Purkinje cell (primary cell): ENCODE results near the gene MAN1A2. TPM values are rescaled to one million over a fixed set of nuclear protein-coding genes. Genes with fewer than 3 reads are reported as not detected.

Experiments used
- polyA plus RNA-seq: library from polyadenylated mRNA; unstranded; fragments of >200 nt; fragmentation: Nextera tagmentation; gene quantifications from 2 replicates; pipeline ENCODE4 v1.2.1, GENCODE V29; 2014

Gene MAN1A2
- 32.1 and 33.8 TPM in 2 replicates for polyA plus RNA-seq

DNA sequence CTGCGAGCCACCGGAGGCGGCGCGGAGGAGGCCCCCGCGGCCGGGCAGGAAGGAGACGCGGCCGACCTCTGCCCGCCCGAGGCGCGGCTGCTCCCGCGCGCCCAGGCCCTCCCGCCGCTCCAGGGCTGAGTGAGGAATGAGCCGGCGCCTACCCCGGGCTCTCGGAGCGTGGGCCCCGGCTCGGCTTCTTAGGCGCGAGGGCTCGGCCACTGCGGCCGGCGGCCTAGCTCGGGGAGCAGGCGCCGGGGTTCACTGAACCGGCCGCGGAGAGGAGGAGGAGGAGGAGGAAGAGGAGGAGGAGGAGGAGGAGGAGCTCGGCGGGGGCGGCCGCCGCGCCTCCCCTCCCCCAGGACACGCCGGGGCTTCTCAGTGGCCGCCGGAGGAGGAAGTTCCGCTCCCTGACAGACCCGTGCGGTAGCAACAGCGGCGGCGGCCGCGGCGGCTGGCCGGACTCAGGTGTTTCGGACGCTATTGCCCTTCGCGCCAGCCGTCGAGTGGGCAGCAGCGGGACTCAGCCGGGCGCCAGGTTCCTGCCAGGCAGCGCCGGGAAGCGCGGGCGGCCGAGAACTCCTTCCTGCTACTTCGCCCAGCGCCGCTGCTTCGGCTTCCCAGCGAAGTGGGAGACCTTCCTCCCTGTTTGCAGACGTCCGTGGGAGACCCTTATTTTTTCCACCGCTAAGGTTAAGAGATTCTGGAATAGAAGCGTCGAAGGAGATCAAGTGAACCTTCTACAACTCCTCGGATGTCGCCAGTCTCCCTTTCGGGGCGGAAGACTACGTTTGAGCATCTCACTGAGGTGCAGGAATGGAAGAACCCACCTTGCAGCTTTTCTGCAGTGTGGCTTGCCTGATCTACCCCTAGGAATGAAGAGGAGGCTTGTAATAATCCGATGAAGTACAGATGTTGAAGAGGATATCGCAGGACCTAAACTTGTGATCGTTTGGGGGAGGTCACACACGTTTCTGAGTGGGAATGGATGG is at the start of gene MAN1A2:
Gene MAN1A2, plus strand, starts transcription at position 404 of the 980 bp plus-strand sequence. CDS start 735 bp downstream, outside the sequence.

Other genes starting within 250 kb of the MAN1A2 start
- 4.1 and 4.9 TPM in 2 replicates for gene TRIM45, start 245.7 kb upstream of the MAN1A2 start, polyA plus RNA-seq
- gene VTCN1, start 156.5 kb upstream of the MAN1A2 start, polyA plus RNA-seq: not detected in 2 replicates
- 0.27 TPM in 1 of 2 replicates, not detected in the other for gene TENT5C, start 238.6 kb downstream of the MAN1A2 start, polyA plus RNA-seq